ENCODE measurements around the gene DIAPH2.
"Not testable (repeated sequence)": the region's sequence is repeated elsewhere in the genome, so short reads cannot be mapped to it uniquely, and the experiment has no call there.

DIAPH2 gene

DNA sequence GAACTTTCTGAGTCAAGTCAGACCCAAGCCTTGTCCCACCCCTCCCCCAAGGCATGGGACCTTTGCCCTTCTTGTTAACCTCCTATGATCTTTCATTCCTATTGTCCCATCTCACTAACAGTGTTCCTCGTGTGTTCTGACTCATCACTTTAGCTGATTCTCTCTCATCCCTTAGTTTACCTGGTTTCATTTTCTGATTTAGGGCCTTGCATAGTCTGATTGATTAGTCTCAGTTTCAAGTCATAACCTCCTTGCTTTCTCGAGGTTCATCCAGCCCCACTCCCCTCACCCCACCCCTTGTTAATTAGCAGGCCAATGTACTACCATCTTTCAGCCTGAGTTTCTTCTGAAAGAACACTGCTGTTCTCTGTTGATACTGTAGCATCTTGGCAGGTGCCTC, 716.5 kb downstream of the DIAPH2 start:
- DNase-seq: no peak

DNA sequence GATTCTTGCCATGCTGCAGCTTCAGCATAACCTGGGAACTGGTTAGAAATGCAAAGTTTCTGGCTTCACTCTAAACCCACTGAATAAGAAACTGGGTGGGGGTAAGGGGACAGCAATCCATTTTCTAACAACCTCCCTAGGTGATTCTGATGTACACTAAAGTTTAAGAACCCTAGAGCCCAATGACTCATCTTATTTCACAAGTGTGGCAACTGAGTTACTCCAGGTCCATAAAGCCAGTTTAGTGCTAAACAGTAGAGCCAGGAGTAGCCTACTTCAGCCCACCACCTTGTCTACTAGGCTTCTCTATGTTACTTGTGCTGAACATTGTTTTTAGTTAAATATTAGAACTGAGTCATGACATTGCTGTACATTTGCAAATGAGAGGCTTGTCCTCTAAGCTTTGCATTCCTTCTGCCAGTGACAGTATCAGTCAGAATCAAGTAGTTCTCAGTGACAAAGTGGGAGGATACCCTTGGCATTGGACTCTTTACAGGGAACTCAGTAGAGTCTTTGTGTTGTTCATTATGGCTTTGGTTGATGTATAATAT, 717.0 kb downstream of the DIAPH2 start:
- no peak for DNase-seq

DNA sequence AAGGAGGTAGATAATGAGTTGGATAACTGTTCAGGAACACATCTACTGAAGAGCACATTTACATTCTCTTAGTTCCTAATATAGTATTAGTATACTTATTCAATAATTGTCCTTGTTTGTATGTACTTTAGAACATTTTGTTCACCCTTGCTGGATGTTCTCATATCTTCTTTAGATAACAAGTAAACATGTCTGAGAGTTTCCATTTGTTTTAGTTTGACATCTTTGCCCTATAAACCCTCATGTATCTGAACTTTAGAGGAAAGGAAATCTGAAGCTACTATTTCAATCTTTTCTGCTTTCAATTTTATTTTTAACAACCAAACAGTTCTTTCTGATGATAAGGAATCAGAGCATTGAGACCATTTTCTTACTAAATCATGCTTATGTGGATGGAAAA, 717.7 kb downstream of the DIAPH2 start:
- no peak for DNase-seq

DNA sequence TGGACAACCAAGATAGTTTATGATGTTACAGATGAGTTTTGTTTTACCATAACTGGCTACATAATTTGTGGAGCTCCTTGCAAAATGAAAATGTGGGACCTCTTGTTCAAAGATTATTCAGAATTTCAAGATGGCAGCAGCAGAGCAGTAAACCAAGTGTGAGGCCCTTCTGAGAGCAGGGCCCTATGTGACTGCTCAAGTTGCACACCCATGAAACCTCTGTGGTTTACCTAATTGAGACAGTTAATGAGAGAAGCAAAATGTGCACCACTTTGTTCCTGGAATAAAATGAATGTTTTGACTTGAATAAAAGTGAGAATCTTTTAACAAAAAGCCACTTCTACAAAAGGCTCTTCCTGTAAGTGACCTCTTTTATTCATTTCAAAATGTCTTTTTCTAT, 718.3 kb downstream of the DIAPH2 start:
- DNase-seq: no peak

DNA sequence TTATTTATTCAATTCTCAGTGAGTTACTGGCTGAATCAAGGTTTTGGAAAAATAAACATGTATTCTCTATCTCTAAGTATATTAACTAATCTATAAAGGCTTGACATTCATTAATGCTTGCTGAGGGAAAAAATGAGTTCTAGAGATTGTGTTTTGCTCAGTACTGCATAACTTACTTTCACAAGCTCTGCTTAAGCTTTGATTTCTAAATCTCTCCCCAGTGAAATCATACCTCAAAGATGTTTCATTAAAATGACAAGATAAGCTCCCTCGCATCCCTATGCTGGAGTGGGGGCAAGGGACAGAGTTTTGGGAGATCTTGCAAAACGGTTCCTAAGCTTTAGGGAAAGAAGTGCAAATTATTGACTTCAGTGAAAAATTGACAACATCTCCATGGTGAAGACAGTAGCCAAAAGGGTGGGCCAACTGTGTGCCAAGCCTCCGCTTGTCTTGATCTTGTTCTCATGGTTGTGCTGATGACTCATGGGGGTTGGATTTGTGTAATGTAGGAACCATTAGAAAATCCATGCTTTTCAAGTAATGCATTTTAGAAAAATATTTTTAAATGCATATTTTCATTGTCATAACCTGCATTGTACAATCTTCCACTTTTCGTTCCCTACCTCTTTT, 720.5 kb downstream of the DIAPH2 start:
- DNase-seq: no peak

DNA sequence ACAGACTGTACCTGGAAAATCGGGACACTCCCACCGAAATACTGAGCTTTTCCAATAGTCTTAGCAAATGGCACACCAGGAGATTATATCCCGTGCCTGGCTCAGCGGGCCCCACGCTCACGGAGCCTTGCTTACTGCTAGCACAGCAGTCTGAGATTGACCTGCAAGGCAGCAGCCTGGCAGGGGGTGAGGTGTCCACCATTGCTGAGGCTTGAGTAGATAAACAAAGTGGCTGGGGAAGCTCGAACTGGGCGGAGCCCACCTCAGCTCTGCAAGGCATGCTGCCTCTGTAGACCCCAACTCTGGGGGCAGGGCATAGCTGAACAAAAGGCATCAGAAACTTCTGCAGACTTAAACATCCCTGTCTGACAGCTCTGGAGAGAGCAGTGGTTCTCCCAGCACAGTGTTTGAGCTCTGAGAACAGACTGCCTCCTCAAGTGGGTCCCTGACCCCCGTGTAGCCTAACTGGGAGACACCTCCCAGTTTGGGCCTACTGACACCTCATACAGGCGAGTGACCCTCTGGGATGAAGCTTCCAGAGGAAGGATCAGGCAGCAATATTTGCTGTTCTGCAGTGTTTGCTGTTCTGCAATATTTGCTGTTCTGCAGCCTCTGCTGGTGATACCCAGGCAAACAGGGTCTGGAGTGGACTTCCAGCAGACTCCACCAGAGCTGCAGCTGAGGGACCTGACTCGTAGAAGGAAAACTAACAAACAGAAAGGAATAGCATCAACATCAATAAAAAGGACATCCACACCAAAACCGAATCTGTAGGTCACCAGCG, 725.2 kb downstream of the DIAPH2 start:
- DNase-seq: not testable (repeated sequence)

DNA sequence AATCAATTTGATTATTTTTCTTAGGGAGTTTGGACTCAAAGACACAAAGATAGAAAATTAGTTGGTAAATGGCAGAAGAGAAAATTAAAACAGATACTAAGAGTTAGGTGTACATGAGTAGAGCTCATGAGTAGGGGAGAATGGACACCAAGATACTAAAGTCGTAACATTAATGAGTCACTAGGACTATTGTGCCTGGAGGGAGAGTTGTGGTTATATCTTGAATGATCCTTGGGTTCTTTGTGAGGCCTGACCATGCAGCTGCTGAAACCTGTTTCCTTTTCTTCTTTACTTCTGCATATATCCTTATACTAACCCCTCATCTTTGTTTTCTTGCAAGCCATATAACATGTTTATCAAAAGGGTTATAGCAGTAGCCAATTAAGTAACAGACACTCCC, 731.8 kb downstream of the DIAPH2 start:
- DNase-seq: no peak

DNA sequence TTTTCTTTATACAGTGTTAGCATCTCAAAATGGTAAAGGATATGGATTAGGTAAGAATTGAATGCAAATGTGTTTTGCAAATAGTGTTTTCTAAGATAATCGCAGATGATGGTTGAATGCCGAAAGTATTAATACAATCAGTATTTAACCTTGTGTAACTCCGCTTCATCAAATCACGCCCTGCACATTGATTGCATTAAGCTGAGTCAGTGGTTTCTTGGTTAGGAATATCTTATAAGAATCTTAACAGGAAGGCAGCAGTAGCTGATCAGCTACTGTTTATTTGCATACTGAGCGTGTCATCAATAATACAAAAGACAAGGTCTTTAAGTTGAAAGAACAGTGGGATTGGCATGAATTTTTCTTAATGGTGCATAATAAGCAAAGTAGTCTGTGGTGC, 744.5 kb downstream of the DIAPH2 start:
- DNase-seq: no peak

DNA sequence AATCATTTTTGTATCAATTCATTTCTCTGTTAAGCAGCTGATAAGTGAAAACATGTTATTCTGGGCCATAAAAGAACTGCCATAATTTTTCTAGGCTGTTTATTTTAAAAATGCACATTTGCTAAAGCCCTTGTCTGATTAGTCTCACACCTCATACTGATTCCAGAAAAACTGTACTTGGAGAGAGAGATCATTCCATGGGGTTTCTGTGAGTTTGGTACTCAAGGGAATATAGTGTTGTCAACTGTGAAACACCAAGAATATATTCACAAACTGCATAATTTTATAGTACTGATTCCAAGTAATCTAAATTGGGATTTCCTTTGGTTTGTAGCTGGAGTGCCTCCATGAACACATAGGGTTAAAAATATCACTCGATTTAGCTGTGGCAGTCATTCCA, 746.6 kb downstream of the DIAPH2 start:
- DNase-seq: no peak

DNA sequence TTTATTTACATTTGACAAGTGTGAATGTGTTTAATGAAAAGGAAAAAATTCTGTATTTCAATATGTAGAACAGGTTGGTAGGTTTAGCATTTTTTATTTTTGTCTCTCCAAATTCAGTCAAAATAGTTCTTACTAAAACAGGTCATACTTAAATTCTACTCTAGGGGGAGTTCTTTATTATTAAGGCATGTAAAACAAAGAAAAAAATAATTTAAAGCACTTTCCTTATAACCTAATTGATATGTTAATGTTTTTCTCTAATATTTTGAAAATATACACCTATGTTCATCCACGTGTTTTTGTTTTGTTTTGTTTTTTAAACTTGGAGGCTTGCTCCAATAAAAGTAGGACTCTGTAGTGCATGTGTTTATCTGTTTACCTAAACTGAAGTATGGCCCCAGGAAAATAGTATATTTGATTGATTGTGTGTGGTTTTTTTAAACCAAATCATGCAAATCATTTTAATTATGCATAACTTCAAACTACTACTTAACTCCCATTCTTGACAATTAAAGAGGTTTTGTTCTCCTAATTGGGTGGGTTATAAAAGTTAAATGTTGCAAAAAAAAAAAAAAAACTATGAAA, 761.7 kb downstream of the DIAPH2 start:
- no peak for DNase-seq

DNA sequence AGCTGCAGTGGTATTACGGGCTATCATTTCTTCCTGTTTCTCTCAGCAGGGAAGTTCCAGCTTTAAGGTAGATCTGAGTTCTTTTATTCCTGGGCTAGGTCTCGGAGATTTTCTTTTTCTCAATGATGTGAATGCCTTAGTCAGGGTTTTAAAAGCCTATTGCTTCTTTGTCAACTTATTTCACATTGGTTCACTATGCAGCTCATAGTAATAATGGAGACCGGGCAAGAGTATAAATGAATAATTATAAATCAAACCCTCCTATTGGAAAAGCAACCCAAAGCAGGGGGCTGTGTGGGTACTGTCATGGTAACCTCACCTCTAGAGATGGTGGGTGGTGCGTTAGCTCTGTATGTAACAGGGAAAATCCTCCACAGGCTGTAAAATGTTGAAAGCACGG, 762.7 kb downstream of the DIAPH2 start:
- DNase-seq: no peak

DNA sequence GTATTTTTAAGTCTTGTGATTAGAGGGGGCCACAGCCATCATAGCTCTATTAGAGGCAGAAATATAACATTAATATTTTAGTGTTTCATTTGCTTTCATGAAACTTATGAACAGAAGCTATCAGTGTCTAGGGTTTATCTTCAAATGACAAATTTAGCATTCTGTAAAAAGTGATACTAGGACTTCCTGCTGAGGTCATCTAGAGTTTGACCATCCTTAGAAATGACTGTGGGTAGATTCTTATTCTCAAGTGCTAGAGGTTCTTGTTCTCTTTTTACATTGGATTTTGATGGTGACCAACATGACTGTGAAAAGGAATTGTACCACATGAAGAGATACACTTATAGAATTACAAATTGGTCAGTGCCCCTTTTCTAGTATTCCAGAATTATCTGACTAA, 767.6 kb downstream of the DIAPH2 start:
- no peak for DNase-seq

DNA sequence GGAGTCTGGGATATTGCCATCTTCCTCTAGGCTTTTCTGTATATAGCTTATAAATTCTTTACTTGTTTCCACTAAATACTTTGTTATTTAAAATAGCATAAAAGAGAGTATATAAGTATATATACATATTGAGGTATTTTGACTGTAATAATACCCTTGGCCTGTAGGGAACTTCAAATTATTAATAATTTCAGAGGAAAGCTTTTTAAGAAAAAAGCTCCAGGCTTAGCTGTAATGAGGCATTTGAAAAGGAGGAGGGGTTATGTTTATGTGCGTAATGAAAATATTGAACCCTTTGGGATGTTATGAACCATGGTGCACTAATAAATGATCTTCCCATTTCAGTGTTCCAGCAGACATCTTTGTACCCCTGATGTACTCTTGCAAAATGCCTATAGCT, 777.1 kb downstream of the DIAPH2 start:
- DNase-seq: no peak

DNA sequence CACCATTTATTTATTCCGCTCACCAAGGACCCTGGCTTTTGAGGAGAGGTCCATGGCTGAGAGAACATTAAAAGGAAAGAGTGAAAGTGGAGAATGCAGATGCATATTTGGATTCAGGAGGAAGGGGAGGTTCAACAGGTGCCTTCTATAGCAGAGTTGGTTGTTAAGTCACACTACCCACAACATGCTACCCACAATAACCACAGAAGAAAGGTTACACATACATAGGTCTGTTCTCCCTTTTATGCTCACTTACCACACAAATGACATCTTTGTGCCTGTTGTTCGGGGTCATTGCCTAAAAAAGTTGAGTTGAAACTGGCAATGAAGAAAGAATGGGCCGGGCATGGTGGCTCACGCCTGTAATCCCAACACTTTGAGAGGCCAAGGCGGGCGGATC, 786.4 kb downstream of the DIAPH2 start:
- DNase-seq: no peak

DNA sequence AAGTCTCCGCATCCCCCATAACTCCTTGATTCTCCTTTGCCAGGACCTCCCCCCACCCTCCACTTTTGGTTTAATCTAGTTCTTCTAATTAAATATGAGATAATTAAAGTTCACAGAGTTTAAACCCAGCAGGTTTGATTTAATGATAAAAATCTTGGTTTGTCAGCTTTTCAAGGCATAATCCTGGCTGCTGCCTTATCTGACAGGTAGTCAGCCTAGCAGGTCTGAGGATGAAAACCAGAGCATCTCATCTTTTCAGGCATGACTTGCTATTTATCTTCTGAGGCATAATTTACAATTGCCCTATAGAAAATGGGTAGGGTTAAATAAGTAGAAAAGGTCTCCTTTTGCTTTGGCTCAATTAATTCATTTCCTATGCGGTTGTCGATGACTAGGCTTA, 790.3 kb downstream of the DIAPH2 start:
- DNase-seq: no peak

DNA sequence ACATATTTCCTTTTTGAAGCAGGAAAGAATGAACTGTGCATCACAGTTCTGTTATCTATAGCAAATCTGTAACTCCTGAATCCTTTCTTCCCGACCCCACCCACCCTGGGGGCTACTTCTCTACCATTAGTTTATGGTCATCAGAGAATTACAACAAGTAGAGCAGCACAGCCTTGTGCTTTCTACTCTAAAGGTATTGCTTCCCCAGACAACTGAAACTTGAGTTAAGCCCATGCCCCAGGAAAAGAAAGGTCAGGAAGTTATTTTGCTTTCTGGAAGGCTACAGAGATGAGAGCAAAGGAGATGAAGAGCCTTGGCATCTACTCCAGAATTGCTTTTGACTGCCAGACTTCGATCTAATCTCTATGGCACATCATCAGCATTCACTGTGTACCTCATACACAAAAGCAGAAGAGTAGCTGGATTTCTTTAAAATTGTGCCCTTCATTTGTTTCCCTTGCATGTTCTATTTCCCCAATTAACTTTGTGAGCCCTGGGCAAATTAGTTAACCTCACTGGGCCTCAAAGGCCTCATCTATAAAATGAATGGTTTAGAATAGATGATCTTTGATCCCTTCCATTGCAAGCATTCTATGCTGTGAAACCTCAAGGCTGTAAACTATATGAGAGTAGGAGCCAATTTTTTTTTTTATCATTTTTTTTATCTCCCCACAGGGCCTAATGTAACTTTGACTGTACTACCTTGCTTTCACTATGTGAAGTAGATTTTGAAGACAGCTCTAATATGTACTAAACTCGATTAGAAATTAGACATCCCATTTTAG, 794.7 kb downstream of the DIAPH2 start:
- DNase-seq: no peak

DNA sequence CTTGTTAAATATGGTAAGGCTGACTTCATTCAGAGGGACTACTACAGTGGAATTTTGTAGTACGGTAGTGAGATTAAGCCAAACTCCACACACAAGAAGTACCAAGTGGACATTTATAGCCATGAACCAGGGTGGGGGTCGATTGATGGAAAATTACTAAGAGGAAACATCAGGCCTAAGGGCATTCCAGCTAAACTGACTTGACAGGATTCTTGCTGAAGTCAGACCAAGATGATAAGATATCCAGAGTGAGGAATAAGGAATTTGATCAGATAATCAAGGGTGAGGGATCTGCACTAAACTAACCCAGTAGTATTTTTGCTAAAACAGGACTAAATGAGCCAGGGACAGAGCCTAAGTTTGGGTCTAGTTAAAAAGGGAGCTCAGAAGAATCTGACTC, 796.6 kb downstream of the DIAPH2 start:
- DNase-seq: no peak

DNA sequence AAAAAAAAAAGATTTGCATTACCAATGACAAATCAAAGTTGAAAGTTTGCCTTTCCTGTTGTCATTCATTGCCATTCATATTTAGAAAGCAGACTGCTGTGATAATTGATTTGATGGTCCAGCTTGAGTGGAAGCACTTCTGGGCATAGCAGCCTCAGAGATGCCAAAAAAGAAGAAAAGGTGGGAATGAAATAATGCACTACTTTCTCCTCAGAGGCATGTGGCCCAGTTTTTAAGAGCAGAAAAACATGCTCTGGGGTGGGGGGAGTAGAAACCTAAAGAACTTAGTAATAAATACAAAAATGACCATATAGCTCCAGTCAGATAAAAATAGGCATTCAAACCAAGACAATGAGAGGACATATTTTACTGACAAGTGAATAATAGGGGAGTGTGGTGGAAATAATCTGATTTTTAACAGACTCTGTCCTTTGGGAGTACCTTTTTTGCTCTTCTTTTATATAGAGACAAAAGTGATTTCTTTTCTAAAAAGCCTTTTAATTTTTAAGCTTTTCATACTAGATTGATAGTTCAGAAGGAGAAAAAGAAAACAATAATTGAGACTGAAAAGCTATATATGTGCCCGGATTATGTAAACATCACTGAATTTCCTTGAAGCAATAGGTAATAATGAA, 798.1 kb downstream of the DIAPH2 start:
- no peak for DNase-seq

DNA sequence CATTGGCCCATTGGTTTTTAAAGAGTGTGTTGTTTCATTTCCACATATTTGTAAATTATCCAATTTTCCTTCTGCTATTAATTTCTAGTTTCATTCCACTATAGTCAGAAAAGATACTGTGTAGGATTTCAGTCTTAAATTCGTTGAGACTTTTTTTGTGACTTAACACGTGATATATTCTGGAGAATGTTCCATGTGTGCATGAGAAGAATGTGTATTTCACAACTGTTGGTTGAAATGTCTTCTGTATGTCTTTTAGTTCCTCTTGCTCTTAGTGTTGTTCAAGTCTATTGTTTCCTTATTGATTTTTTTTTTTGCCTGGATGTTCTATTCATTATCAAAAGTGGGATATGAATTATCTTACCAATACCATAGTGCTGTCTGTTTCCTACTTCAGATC, 806.0 kb downstream of the DIAPH2 start:
- DNase-seq: no peak

DNA sequence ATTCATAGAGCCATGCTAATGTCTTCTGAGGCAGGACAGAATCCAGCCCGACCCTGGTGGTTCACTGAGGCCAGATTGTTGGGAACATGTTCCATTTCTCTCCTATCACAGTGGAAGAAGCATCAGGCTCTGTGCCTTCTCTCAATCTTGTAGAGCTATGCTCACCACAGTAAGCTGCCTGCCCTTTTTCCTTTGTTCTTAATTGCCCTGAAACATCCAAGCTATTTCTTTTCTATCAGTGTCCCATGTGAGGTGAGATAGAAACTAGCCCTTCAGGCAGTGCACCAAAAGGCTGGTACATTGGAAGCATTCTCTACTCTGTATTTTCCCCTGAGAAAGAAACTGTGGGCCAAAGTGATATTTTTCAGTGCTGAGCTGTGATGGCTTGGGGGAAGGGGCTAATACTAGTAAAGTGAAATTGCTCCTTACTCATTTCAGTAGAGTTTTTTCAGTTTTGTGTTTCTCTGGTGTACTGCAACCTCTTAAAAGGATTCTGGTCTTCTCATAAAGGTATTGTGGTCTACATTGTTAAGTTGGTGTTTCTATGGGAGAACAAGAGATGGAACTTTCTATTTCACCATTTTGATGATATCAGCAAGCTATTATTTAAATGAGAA, 810.2 kb downstream of the DIAPH2 start:
- DNase-seq: no peak

DNA sequence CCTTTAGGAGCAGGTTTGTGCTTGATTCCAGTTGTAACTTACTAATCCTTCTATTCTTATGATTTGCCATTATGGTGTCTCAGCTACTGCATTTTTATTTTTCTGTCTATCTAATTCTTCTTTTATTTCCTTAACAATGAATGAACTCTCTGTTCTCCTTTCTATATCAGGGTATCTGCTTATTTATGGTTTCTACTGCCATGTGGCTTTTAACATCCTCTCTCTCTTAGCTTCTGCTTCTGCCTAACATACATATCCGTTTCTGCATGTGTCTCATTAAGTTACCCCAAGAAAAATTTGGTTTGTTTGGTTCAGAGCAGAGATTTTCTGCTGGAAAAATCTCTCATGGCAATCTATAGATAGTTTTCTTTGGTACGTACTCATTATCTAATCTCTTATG, 813.5 kb downstream of the DIAPH2 start:
- DNase-seq: no peak

DNA sequence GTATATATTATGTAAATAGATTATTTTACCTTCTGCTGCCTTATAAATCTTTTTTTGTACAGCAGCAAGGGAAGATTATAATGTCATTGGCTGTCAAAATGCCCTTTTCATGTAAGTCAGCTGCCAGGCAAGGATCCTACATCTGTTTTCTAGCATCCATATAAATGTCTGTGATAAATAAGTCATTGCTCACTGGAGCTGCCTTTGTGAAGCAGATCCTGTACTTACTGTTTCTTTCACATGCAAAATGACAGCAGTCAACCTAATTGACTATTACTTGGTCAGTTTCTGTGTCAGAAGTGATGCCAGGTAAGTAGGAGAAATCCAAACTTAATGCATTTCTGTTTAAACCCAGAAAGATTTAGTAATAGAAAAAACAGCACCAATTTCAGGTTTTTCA, 819.8 kb downstream of the DIAPH2 start:
- no peak for DNase-seq
